ENCODE measurements around the gene MAST1. TPM values are rescaled to one million over a fixed set of nuclear protein-coding genes. Genes with fewer than 3 reads are reported as not detected.
A peak's percentile ranks its signal among the peaks of the same experiment; 100 is the strongest.

The MAST1 gene
- total and polyA plus RNA-seq, 2 donors (not counting 1 experiment from before 2014, with no cell fraction given) = 0.39 to 1.1 TPM

DNA sequence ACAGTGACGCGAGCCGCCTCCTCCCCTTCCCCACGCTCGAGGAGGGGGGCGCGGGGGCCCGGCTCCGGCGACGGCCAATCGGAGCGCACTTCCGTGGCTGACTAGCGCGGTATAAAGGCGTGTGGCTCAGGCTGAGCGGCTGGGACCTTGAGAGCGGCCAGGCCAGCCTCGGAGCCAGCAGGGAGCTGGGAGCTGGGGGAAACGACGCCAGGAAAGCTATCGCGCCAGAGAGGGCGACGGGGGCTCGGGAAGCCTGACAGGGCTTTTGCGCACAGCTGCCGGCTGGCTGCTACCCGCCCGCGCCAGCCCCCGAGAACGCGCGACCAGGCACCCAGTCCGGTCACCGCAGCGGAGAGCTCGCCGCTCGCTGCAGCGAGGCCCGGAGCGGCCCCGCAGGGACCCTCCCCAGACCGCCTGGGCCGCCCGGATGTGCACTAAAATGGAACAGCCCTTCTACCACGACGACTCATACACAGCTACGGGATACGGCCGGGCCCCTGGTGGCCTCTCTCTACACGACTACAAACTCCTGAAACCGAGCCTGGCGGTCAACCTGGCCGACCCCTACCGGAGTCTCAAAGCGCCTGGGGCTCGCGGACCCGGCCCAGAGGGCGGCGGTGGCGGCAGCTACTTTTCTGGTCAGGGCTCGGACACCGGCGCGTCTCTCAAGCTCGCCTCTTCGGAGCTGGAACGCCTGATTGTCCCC lies 46.8 kb upstream of the MAST1 start, which contains the start of gene JUNB:
JUNB (plus strand) TSS at position 142 of the 706 bp plus-strand sequence; CDS start at position 428, 286 bp downstream.
- peak within 1 kb of the TSS; percentile 95 to 97 for H3K27ac ChIP-seq (ENCODE audit: low read length in 2 of 2)
- peaks cover 49 to 62% of the 10 kb centered on the region in 2 donors for H3K4me1 ChIP-seq (ENCODE audit: control insufficient read depth in 2 of 2, insufficient read depth in 2 of 2, low read length in 2 of 2)
- Mint-ChIP-seq H3K4me3 (peak within 1 kb of the TSS; percentile 97), H3K27ac (peak within 1 kb of the TSS; percentile 99), H3K4me1 (peaks cover 51% of the 10 kb centered on the region), H3K27me3 (no peaks in the 10 kb centered on the region), H3K9me3 (ENCODE audit: insufficient read depth) (no peaks in the 10 kb centered on the region)
- ChIA-PET POLR2A (interaction anchor here (0.6 to 6.8 kb wide), 14 partner anchors 9 to 313 kb away, joined by 3 to 233 read pairs (median 5); partner anchors contain the start of genes DHPS, GET3, HOOK2 and MAN2B1), CTCF (interaction anchor here (0.5 to 17.9 kb wide), 7 partner anchors 9 to 123 kb away, joined by 3 to 1147 read pairs (median 4); partner anchors contain the start of genes HOOK2 and RNASEH2A)
- no peak within 1 kb of the TSS for H2AFZ ChIP-seq (ENCODE audit: insufficient read depth, low read depth, low read length, poor library complexity, severe bottlenecking)
- peak within 1 kb of the TSS; percentile 86 for H3K9ac ChIP-seq (ENCODE audit: low read length)
- H3K4me3 ChIP-seq (ENCODE audit: control extremely low read depth in 1 of 5, extremely low read depth in 1 of 5, insufficient read depth in 1 of 5, low read depth in 2 of 5, low read length in 4 of 5) = peak within 1 kb of the TSS; percentile 94 to 99 (median 97)
- TF ChIP-seq, protein P1, sequence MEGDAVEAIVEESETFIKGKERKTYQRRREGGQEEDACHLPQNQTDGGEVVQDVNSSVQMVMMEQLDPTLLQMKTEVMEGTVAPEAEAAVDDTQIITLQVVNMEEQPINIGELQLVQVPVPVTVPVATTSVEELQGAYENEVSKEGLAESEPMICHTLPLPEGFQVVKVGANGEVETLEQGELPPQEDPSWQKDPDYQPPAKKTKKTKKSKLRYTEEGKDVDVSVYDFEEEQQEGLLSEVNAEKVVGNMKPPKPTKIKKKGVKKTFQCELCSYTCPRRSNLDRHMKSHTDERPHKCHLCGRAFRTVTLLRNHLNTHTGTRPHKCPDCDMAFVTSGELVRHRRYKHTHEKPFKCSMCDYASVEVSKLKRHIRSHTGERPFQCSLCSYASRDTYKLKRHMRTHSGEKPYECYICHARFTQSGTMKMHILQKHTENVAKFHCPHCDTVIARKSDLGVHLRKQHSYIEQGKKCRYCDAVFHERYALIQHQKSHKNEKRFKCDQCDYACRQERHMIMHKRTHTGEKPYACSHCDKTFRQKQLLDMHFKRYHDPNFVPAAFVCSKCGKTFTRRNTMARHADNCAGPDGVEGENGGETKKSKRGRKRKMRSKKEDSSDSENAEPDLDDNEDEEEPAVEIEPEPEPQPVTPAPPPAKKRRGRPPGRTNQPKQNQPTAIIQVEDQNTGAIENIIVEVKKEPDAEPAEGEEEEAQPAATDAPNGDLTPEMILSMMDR (IDR thresholded peaks at IDR 0.05) = no peak
- no peak for TF ChIP-seq EZH2 (IDR thresholded peaks at IDR 0.05; ENCODE audit: borderline replicate concordance, insufficient read depth, low read depth, low read length, poor library complexity, severe bottlenecking)
- peak; percentile 98 for DNase-seq
- intact Hi-C loops (cut with micrococcal nuclease) = loop anchor here (5.0 kb wide), 3 partner anchors 59 to 1046 kb away; partner anchors contain the start of genes TRIR, ZNF490 and ZNF791
- no peaks in the 10 kb centered on the region for H3K9me3 ChIP-seq (ENCODE audit: control extremely low read depth in 1 of 3, control insufficient read depth in 2 of 3, insufficient read depth in 1 of 3, low read length in 2 of 3)
- peaks cover 19% of the 10 kb centered on the region for H4K20me1 ChIP-seq (ENCODE audit: control insufficient read depth, insufficient read depth, low read length, poor library complexity, severe bottlenecking)
- H3K79me2 ChIP-seq (ENCODE audit: control insufficient read depth, insufficient read depth, low read length) = peaks cover 25% of the 10 kb centered on the region
- ATAC-seq (ENCODE audit: low read depth) = peak; percentile 34
- H3K36me3 ChIP-seq (replicated peaks in 1 of 2; ENCODE audit: control extremely low read depth in 1 of 2, control insufficient read depth in 1 of 2, extremely low read depth in 1 of 2, insufficient read depth in 2 of 2, low read length in 1 of 2) = peaks cover 0 to 4% of the 10 kb centered on the region in 2 experiments
- under 1% methylated on average over 73 of the region's 73 CpGs for WGBS (ENCODE audit: insufficient coverage)
- no peaks in the 10 kb centered on the region for H3K27me3 ChIP-seq (replicated peaks in 1 of 4; ENCODE audit: control extremely low read depth in 1 of 4, control insufficient read depth in 3 of 4, insufficient read depth in 4 of 4, low read length in 3 of 4)
- H3K4me2 ChIP-seq (replicated peaks; ENCODE audit: low read depth, low read length, poor library complexity, severe bottlenecking) = peak within 1 kb of the TSS; percentile 91
